ENCODE data around the gene CFHR1. TPM values are rescaled to one million over a fixed set of nuclear protein-coding genes. Genes with fewer than 3 reads are reported as not detected.

The CFHR1 gene
- total and polyA plus RNA-seq, 2 donors from 2014 or later: 2.7 to 22.0 TPM

GRCh38 chr1:196877964-196878363 lies 58.4 kb downstream of the CFHR1 start:
- DNase-seq: peak; percentile 17 to 70 (median 36)
- no peak for TF ChIP-seq CTCF (IDR thresholded peaks at IDR 0.05; ENCODE audit: borderline replicate concordance, extremely low read depth, insufficient read depth)
- no peaks in the 10 kb centered on the region for H3K4me1 ChIP-seq (ENCODE audit: control insufficient read depth in 2 of 3, insufficient read depth in 2 of 3, low read depth in 1 of 3, low read length in 3 of 3)
- H3K27ac ChIP-seq (ENCODE audit: low read depth in 2 of 2, low read length in 2 of 2): no peak overlapping the region
- intact Hi-C loops (cut with DNase I): no loop called here
- no peaks in the 10 kb centered on the region for H3K9me3 ChIP-seq (ENCODE audit: control insufficient read depth in 2 of 3, insufficient read depth in 1 of 3, low read length in 3 of 3)
- H3K4me3 ChIP-seq (ENCODE audit: low read length in 3 of 3): no peak overlapping the region
- H3K27me3 ChIP-seq (ENCODE audit: control insufficient read depth, insufficient read depth, low read length): no peaks in the 10 kb centered on the region
- FAIRE-seq: no peak
- H3K36me3 ChIP-seq (ENCODE audit: control insufficient read depth in 2 of 3, insufficient read depth in 3 of 3, low read length in 3 of 3): no peaks in the 10 kb centered on the region
- no peak overlapping the region for H3K9ac ChIP-seq (ENCODE audit: low read length in 3 of 3)

Other genes starting within 250 kb of the CFHR1 start
- gene KCNT2, start 211.3 kb upstream of the CFHR1 start, total RNA-seq: 6.3 TPM
- 0.39 TPM for gene KCNT2, start 211.3 kb upstream of the CFHR1 start, polyA plus RNA-seq (ENCODE audit: insufficient read depth, low read depth, low replicate concordance)
- gene CFH, start 167.7 kb upstream of the CFHR1 start, total RNA-seq: 99.3 TPM
- gene CFH, start 167.7 kb upstream of the CFHR1 start, polyA plus RNA-seq (ENCODE audit: insufficient read depth, low read depth, low replicate concordance): 24.8 TPM
- gene CFHR3, start 44.9 kb upstream of the CFHR1 start, total RNA-seq: 2.1 TPM
- gene CFHR3, start 44.9 kb upstream of the CFHR1 start, polyA plus RNA-seq (ENCODE audit: insufficient read depth, low read depth, low replicate concordance): not detected
- 0.35 TPM for gene CFHR4, start 68.3 kb downstream of the CFHR1 start, total RNA-seq
- gene CFHR4, start 68.3 kb downstream of the CFHR1 start, polyA plus RNA-seq (ENCODE audit: insufficient read depth, low read depth, low replicate concordance): not detected
- not detected for gene CFHR2, start 124.0 kb downstream of the CFHR1 start, total RNA-seq
- not detected for gene CFHR2, start 124.0 kb downstream of the CFHR1 start, polyA plus RNA-seq (ENCODE audit: insufficient read depth, low read depth, low replicate concordance)
- not detected for gene CFHR5, start 157.8 kb downstream of the CFHR1 start, total RNA-seq
- gene CFHR5, start 157.8 kb downstream of the CFHR1 start, polyA plus RNA-seq (ENCODE audit: insufficient read depth, low read depth, low replicate concordance): not detected
- not detected for gene F13B, start 247.5 kb downstream of the CFHR1 start, total RNA-seq
- gene F13B, start 247.5 kb downstream of the CFHR1 start, polyA plus RNA-seq (ENCODE audit: insufficient read depth, low read depth, low replicate concordance): not detected

Measured in kidney (tissue), 14 donors.